DOHH2 (cell line): ENCODE measurements around the gene GPN2.

Experiments
- CTCF ChIP-seq: fragments of 200-600 bp; sonication (generic); IDR thresholded peaks from one replicate; pipeline ENCODE4 v1.5.1; 2014; ENCODE audit warnings: antibody characterized with exemption, mild to moderate bottlenecking, low read depth, low read length; ENCODE audit not compliant: poor library complexity, severe bottlenecking
- EZH2phosphoT487 ChIP-seq: fragments of 200-600 bp; sonication (generic); IDR thresholded peaks from 2 replicates; pipeline ENCODE4 v1.6.1; 2017; ENCODE audit warnings: borderline replicate concordance, mild to moderate bottlenecking, antibody characterized with exemption, low read length, moderate library complexity, mixed read lengths

GRCh38 chr1:26832249-26832960 is 57.7 kb downstream of the GPN2 start:
- no peak for TF ChIP-seq CTCF
- TF ChIP-seq EZH2phosphoT487 = no peak
